ENCODE results near the gene TOB2.

Gene TOB2
- total RNA-seq, result 250 reads per million, percentile 94 among the genes with 10 or more reads in this experiment

DNA sequence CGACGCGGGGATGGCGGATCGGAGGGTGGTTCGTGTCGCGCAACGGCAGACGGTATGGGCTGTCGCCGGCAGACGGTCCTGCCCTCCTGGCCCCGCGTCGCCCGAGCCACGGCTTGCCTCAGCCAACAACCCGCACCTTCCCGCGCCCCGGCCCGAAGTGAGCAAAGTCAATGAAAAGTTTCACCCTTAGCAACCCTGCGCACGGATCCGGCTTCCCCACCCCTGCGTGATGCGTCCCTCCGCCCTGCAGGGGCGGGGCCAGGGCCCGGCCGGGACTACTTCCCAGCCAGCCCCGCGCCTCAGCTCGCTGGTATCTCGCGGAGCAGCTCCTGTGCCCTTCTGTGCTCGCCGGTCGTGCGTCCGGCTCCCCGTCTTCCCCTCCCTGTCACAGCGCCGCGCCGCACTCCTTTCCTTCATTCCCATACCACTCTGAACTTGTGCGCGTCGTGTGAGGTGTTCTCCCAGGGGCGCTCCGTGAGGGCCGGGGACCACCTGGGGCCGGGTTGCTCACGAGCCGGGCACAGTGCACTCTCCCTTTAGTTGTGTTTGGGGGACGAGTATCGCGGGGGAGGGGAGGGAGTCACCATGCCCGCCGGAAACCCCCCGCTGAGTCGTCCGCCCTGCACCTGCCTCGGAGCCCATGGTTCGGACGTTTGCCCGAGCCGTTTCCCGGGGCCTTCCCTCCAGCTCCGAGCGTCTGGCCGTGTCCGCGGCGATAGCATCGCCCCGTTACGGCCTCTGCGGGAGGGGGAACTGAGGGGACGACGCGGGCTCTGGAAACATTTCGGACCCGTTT is at the start of gene TOB2:
TOB2 (minus strand) TSS at position 163 of the 796 bp plus-strand sequence. CDS start 9,456 bp downstream, outside the sequence.
- peak; percentile 91 for DNase-seq

GRCh38 chr22:41491374-41492100 is 44.9 kb upstream of the TOB2 start:
- no peak for DNase-seq

DNA sequence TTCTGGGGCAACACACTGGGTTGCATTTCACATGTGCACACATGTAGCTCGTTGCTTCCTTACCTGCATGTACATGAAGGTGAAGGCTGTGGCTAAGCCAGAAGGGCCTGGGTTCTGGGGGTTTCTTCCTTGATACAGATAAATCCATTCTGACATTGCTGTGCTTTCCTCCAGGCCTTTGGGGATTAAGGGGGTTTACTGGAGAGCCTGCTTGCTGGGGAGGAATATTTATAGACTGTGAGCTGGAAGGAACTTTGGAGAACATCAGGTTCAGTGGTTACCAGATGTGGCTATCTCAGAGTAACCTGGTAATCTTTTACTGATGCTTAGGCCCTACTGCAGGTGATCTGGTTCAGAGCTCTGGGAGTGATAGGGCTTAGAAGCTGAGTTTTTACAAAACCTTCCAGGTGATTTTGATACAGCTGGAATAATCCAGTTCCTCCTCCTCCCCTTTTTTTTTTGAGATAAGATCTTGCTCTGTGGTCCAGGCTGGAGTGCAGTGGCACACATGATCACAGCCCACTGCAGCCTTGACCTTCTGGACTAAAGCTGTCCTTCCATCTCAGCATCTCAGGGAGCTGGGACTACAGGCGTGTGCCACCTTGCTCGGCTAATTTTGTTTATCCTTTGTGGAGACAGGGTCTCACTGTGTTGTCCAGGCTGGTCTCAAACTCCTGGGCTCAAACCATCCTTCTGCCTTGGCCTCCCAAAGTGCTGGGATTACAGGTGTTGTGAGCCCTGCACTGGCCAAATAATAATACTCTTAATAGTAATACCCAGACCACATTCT is 42.2 kb upstream of the TOB2 start:
- DNase-seq, result no peak

DNA sequence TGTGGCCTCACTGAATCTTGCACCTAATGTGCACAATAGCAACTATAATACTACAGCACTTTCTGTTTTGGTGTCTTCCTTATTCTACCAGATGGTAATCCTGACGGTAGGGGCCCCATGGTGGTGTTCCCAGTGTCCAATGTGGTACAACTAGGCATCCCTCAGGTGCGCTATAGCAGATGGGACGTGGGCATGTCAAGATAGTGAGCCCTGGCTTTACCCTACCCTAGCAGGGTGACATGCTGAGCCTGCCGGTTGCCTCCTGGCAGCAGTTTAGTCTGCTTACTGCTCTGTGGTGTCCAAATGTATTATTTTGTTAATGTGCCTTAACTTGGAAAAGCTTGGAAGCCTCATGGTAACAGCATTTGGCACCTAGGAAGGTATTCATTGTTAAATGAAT is 41.5 kb upstream of the TOB2 start:
- no peak for DNase-seq

DNA sequence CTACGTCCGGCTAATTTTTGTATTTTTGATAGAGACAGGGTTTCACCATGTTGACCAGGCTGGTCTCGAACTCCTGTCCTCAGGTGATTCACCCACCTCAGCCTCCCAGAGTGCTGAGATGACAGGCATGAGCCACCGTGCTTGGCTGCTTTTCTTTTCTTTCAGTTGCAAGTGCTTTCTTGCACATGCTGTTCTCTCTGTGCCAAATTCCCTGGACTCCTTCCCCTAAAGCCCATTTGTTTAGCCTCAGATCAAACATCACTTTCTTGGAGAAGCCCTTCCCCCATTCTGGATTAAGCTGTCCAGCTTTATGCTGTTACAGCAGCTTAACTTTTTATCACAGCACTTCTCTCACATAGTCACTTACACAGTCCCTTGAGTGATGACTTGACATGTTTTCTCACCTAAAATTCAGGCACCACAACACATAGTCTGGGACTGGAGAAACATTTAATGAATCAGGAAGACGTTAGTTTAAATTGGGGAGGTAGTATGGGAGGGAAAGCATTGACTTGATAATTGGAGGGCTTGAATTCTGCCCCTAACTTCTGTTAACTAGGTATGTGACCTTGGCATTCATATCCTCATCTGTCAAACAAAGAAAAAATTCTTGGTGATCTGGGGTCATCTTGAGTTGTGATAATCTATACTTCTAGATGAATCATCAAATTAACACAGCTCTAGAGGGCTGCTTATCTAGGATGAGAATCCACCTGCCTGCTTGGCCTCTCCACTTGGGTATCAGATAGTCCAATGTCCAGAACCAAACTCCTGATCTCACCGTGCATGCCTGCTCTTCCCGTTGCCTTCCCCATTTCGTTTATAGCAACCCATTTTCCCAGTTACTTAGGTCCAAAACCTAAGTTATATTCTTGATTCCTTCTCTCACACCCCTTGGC is 40.7 kb upstream of the TOB2 start:
- DNase-seq, result no peak

DNA sequence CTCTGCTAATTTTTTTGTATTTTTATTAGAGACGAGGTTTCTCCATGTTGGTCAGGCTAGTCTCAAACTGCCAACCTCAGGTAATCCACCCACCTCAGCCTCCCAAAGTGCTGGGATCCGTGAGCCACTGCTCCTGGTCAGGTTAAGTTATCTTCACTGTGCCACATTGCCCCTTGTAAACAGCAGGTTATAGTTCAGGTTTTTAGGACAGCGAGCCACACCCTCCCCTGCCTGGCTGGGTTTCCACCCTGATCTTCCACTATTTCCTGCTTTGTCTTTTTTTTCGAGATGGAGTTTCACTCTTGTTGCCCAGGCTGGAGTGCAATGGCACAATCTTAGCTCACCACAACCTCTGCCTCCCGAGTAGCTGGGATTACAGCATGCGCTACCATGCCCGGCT is 38.4 kb upstream of the TOB2 start:
- no peak for DNase-seq

DNA sequence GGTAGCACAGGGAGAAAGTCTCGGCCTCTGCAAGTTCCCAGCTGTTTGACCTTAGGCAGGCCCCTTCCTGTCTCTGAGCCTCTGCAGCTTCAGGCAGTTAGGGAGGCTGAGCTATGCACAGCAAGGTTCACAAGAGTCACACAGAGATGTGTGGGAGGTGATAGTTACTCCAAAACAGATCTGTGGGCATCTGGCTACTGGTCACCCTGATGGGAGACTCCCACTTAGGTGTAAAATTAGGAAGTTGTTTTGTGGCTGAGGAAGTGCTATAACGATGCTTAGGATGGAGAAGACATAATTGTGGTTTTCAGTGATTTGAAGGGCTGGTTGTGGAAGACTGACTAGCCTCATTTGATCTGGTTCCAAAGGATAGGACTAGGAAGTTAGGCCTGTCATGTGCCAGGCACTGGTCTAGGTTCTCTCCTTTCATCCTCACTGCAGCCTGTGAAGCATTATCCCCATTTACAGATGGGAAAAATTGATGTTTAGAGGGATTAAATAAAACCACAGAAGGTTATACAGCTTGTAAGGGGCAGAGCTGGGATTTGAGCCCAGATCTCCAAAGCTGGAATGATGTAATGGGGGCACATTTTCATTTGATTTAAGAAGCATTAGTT is 35.8 kb upstream of the TOB2 start:
- no peak for DNase-seq

DNA sequence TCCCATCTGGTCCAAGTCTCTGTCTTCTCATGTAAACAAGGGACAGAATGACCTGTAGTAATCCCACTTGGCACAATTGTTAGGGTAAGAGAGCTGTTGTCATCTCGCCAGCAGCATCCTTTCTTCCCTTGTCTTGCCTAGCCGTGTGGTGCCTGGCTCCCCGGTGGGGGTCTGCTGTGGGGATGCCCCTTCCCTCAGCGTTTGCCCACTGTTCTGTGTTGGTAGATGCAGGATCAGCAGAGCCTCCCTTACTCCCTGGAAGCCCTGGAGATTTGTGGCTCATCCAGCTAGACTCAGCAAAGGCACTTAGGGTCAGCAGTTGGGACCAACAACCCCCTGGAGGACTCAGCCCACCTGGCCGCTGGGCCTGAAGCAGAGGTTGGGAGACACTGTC is 35.3 kb upstream of the TOB2 start:
- DNase-seq, result no peak

- DNase-seq, result no peak
Observed at GRCh38 chr22:41481131-41481830, 34.7 kb upstream of the TOB2 start.

DNA sequence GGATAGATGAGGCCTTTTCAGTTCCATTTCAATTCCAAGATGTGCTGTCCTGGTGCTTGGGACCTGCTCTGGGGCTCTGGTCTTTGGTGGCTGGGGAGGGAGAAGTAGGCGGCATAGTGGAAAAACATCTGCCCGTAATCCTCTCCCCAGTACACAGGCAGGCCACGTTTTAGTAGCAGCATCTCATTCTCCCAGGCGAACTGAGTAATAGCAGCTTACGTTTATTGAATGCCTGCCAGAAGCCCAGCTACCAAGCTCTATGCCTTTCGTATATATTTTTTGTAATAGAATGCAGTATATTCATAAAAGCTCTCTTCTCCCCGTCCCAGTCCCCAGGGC is 33.8 kb upstream of the TOB2 start:
- DNase-seq, result no peak

DNA sequence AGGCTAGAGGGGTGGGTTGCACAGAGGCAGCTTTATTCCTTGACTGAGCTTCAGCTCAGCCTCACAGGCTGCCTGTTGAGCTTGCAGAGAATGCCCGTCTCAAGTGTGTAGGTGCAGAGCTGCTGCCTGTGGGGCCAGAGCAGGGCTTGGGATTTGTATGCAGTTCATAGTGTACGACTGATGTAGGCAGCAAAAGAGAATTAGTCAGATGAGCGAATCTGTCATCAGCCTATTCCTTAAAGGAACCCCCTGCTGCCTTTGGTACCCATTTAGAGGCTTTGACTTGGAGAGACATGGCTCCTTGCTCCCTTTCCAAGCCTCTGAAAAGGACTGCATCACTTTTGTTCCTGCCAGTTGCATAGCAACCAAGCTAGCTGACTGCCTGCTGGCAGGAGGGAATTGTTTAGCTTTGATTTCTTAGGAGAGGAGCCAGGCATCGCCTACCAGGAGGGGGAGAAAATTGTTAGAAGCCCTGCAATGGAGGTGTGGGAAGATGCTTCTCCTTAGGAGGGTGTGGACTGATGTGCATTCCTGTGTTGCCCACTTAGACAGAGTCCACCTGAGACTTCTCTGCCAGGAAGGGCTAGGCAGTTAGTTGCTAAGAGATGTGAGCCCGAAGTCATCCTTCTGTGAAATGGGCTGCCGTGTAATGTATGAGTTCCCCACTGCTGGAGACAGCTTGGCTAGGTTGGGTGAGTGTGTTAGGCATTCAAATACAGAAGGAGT is 33.2 kb upstream of the TOB2 start:
- no peak for DNase-seq

DNA sequence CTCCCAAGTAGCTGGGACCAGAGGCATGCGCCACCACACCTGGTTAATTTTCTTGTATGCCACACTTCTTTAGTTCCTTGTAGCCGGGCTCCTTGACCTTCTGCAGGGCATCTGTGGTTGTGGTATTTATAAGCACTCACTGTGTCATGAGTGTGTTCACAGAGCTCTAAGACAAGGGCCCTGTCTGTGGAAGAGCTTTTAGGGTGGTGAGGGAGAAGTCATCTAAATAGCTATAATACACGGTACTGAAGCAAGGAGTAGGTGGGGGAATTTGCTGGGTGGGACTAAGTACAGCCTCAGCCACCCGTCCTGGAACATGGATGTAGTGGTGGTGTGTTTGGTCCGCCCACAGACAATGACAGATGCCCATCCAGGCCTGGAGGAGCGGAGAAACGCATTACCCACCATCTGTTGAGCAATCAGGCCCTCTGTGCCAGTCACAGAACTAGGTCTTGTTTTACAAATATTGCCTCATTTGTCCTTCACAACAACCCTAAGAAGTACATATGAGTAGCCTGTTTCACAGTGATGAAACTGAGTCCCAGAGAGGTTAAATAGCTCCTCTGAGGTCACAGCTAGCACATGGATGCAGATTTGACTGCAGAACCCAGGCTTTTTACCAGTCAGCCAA is 32.4 kb upstream of the TOB2 start:
- DNase-seq, result no peak

DNA sequence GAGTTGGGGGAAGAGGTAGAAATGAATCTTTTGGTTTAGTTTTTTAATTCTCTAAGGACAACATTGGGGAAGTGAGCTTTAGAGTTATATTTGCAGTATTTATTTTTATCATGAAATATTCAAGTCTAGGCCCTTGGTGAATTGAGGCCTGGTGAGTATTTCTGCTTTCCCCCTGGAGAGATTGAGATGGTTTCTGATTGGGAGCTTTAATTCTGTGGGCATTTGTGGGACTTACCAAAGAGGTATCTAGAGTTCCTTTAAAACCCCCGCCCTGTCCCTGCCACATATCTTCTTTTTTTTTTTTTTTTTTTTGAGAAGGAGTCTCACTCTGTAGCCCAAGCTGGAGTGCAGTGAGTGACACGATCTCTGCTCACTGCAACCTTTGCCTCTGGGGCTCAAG is 31.9 kb upstream of the TOB2 start:
- DNase-seq, result no peak

DNA sequence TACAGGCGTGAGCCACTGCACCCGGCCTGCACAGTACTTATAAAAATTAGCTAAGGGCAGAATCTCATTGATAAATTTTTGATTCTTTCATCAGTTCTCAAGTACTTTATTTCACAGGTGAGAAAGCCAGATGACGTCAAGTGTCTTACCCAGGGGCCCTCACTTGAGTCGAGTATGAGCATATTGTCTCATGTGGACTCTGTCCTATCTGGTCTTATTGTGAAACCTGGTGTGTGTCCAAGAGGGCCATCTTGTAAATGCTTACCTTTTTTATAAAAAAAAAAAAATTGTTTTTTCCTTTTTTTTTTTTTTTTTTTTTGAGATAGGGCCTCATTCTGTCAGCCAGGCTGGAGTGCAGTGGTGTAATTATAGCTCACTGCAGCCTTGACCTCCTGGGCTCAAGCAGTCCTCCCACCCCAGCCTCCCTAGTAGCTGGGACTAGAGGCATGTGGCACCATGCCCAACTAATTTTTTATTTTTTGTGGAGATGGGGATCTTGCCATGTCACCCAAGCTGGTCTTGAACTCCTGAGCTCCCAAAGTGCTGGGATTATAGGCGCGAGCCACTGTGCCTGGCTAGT is 28.4 kb upstream of the TOB2 start:
- DNase-seq, result no peak

GRCh38 chr22:41471568-41471967 is 25.0 kb upstream of the TOB2 start:
- DNase-seq, result no peak

DNA sequence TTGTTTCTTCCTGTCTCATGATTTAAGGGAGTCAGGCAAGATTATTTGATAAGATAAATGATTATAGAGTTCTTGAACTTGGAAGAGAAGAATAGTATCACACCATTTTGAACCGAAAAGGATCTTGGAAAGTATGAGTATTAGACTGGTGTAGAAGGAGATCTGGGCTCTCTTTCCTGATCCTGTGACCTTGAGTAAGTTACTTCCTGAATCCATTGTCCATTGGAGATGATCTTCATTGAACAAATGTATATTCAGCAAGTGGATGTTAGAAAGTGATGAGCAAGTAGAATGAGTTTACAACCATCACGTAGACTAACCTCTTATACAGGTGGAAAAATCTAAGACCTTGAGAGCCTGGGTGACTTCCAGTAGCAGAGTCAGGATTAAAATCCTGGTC is 24.3 kb upstream of the TOB2 start:
- DNase-seq, result no peak

GRCh38 chr22:41469218-41469851 is 22.7 kb upstream of the TOB2 start:
- no peak for DNase-seq

DNA sequence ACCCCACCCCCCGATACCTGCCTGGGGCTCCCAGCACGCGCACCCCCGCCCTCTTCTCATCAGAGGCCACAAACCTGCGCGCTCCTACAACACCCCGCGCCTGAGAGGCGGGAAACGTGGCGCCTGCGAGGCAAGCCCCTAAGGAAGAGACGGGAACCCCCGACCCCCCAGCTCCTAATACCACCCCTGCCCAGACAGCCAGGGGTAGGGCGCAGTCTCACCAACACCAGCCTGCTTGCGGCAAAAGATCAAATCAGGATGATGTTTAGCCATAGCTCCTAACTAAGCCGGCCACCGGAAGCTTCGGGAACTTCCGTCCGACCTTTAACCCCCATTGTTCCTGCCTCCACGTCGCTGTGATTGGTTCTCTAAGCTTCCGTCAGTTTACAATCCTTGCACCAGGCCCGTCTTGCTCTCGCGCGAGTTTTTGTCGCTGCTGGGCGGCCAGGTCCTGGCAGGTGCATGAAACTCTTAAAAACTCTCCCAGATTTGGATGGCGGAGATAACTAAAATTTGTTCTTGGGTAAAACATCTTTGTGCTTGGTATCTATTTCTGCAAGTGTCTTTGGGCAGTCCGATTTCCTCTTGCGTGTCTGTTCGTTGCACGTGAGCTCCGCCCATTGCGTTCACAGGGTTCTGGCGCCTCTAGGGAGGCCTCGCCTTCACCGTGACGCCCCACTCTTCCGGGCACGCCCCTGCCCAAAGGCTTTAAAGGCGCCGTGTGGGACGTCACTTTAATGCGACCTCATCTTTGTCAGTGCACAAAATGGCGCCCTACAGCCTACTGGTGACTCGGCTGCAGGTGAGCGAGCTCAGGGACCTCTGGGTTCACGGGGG is 22.0 kb upstream of the TOB2 start, which contains the start of the genes ACO2 and PHF5A:
ACO2 (plus strand) TSS at position 737 of the 837 bp plus-strand sequence; CDS start at position 767, 30 bp downstream.
PHF5A (minus strand) TSS at position 312 of the 837 bp plus-strand sequence; CDS start at position 273, 39 bp downstream.
- peak; percentile 99 for DNase-seq
